ENCODE measurements around the gene XYLT1. TPM values are rescaled to one million over a fixed set of nuclear protein-coding genes. Genes with fewer than 3 reads are reported as not detected.

Gene XYLT1
- total and polyA plus RNA-seq, 2 of the 13 experiments (the other 11 are each of a cell fraction or from before 2014, with no cell fraction given) = not detected

DNA sequence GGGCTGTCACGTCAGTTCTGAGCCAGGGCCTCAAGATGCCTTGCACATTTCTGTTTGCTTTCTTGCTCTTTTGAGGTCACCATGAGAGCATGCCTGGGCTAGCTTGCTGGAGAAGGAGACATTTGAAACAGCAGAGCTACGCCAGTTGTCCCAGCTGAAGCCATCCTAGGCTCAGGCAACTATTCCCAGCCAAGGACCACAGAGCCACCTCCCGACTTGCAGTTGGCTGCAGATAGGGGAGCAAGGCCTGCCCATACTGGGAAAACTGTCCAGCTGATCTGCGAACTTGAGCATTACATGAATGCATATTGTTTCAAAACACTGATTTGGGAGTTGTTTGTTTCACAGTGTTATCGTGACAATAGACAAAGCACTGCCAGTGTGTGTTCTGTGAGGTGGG is 340.8 kb downstream of the XYLT1 start:
- ATAC-seq = no peak
- no TSS peak for BruUV-seq (replicated peaks)

DNA sequence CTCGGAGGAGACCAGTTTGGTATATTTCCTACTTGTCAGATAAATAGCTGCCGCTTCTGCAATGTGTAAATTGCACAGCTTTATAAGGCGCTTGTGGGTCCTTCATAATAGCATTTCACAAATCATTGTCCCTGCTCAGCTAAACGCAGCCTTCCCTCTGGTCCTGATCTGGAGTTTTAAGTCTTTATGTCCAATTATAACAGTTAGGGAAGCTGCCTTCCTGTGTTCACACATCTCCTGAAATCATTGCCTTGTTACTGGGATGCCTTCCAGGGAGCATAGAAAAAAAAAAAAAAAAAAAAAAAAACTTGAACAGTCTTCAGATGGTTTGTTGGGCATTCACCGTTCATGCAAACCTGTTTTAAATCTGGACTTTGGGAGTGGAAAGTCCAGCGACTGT is 342.0 kb downstream of the XYLT1 start:
- CTCF ChIA-PET (ENCODE audit: low intra/inter-chr PET ratio, low total read pairs) = no interaction called here
- Histone ChIP-seq H3K9me3 (ENCODE audit: low read length) (no peaks in the 10 kb centered on the region), H3K9ac (ENCODE audit: insufficient read depth, low read depth, low read length) (no peak overlapping the region), H4K20me1 (ENCODE audit: insufficient read depth, low read length) (no peaks in the 10 kb centered on the region), H3K27me3 (ENCODE audit: control insufficient read depth in 1 of 2, insufficient read depth in 2 of 2, low read length in 2 of 2) (peaks cover 0 to 6% of the 10 kb centered on the region in 2 experiments; a peak in 1 of 5 replicates), H3K27ac (ENCODE audit: extremely low read length, insufficient read depth, low read length) (no peak overlapping the region), H3K4me2 (ENCODE audit: low read depth, low read length) (no peak overlapping the region), H3K79me2 (ENCODE audit: insufficient read depth, low read length) (no peaks in the 10 kb centered on the region), H2AFZ (ENCODE audit: low read length) (no peak overlapping the region), H3K4me3 (replicated peaks in 1 of 3; ENCODE audit: insufficient read depth in 1 of 3, low read depth in 2 of 3, low read length in 3 of 3) (no peak overlapping the region), H3K36me3 (replicated peaks in 1 of 2; ENCODE audit: control insufficient read depth in 1 of 2, insufficient read depth in 2 of 2, low read length in 2 of 2) (no peaks in the 10 kb centered on the region), H3K4me1 (ENCODE audit: insufficient read depth, low read length) (no peaks in the 10 kb centered on the region)
- ATAC-seq (no peak), DNase-seq (ENCODE audit: low spot score) (no peak), FAIRE-seq (no peak)
- no TSS peak for BruUV-seq (replicated peaks)
- TF ChIP-seq, protein P1, sequence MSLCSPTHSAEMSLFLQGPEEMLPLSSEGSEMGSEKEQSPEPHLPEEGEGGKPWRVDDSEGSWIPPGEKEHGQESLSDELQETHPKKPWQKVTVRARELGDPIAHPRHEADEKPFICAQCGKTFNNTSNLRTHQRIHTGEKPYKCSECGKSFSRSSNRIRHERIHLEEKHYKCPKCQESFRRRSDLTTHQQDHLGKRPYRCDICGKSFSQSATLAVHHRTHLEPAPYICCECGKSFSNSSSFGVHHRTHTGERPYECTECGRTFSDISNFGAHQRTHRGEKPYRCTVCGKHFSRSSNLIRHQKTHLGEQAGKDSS (CRISPR knock-in tag; IDR thresholded peaks at IDR 0.05; ENCODE audit: borderline replicate concordance, low read depth) = no peak
- TF ChIP-seq, protein P2, sequence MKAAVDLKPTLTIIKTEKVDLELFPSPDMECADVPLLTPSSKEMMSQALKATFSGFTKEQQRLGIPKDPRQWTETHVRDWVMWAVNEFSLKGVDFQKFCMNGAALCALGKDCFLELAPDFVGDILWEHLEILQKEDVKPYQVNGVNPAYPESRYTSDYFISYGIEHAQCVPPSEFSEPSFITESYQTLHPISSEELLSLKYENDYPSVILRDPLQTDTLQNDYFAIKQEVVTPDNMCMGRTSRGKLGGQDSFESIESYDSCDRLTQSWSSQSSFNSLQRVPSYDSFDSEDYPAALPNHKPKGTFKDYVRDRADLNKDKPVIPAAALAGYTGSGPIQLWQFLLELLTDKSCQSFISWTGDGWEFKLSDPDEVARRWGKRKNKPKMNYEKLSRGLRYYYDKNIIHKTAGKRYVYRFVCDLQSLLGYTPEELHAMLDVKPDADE (CRISPR knock-in tag; IDR thresholded peaks at IDR 0.05) = no peak
- TF ChIP-seq HCFC1 (IDR thresholded peaks at IDR 0.05; ENCODE audit: low read depth, low read length) = no peak
- TF ChIP-seq, protein P3, sequence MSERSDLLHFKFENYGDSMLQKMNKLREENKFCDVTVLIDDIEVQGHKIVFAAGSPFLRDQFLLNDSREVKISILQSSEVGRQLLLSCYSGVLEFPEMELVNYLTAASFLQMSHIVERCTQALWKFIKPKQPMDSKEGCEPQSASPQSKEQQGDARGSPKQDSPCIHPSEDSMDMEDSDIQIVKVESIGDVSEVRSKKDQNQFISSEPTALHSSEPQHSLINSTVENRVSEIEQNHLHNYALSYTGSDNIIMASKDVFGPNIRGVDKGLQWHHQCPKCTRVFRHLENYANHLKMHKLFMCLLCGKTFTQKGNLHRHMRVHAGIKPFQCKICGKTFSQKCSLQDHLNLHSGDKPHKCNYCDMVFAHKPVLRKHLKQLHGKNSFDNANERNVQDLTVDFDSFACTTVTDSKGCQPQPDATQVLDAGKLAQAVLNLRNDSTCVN (CRISPR knock-in tag; IDR thresholded peaks at IDR 0.05; ENCODE audit: borderline replicate concordance) = no peak
- TF ChIP-seq NONO (IDR thresholded peaks at IDR 0.05) = no peak
- TF ChIP-seq NONO (CRISPR knock-in tag; conservative IDR thresholded peaks at IDR 0.05) = no peak
- no peak for TF ChIP-seq ZNF746 (CRISPR knock-in tag; IDR thresholded peaks at IDR 0.05)
- TF ChIP-seq ZNF552 (CRISPR knock-in tag; IDR thresholded peaks at IDR 0.05; ENCODE audit: borderline replicate concordance) = no peak
- TF ChIP-seq GATAD2A (CRISPR knock-in tag; IDR thresholded peaks at IDR 0.05) = no peak
- TF ChIP-seq ZNF816 (CRISPR knock-in tag; IDR thresholded peaks at IDR 0.05; ENCODE audit: borderline replicate concordance) = no peak
- no peak for TF ChIP-seq PAX8 (CRISPR knock-in tag; IDR thresholded peaks at IDR 0.05; ENCODE audit: borderline replicate concordance)
- no peak for TF ChIP-seq MZF1 (CRISPR knock-in tag; IDR thresholded peaks at IDR 0.05; ENCODE audit: borderline replicate concordance)
- POLR2A ChIA-PET = no interaction called here
- in situ Hi-C loops (cut with HindIII; ENCODE audit: extremely low pct_ligation_motif_present, low pct_unique_long_range_greater_than_20kb) = no loop called here
- 7% methylated on average over 6 of the region's 6 CpGs for WGBS (ENCODE audit: low lambda C conversion rate)
- intact Hi-C loops (cut with micrococcal nuclease; ENCODE audit: unreplicated experiment) = no loop called here

More for the DNA sequence above, 340.8 kb downstream of the XYLT1 start:
- TF ChIP-seq PAF1 (CRISPR knock-in tag; IDR thresholded peaks at IDR 0.05) = no peak
- TF ChIP-seq, protein P4, sequence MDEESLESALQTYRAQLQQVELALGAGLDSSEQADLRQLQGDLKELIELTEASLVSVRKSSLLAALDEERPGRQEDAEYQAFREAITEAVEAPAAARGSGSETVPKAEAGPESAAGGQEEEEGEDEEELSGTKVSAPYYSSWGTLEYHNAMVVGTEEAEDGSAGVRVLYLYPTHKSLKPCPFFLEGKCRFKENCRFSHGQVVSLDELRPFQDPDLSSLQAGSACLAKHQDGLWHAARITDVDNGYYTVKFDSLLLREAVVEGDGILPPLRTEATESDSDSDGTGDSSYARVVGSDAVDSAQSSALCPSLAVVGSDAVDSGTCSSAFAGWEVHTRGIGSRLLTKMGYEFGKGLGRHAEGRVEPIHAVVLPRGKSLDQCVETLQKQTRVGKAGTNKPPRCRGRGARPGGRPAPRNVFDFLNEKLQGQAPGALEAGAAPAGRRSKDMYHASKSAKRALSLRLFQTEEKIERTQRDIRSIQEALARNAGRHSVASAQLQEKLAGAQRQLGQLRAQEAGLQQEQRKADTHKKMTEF (CRISPR knock-in tag; IDR thresholded peaks at IDR 0.05) = no peak
- TF ChIP-seq ZNF10 (CRISPR knock-in tag; IDR thresholded peaks at IDR 0.05; ENCODE audit: borderline replicate concordance, low read depth) = no peak
- TF ChIP-seq HNRNPLL (IDR thresholded peaks at IDR 0.05; ENCODE audit: low read depth, low read length, poor library complexity, severe bottlenecking) = no peak
- TF ChIP-seq MBNL3 (CRISPR knock-in tag; conservative IDR thresholded peaks at IDR 0.05) = no peak
- no peak for TF ChIP-seq NR2F1 (CRISPR knock-in tag; IDR thresholded peaks at IDR 0.05)
- Histone ChIP-seq H3K79me2 (ENCODE audit: insufficient read depth, low read length) (no peaks in the 10 kb centered on the region), H3K27ac (ENCODE audit: extremely low read length, insufficient read depth, low read length) (no peak overlapping the region), H3K9me3 (ENCODE audit: low read length) (no peaks in the 10 kb centered on the region), H3K27me3 (ENCODE audit: control insufficient read depth in 1 of 2, insufficient read depth in 2 of 2, low read length in 2 of 2) (peaks cover 0 to 6% of the 10 kb centered on the region in 2 experiments; a peak in 1 of 5 replicates), H3K4me2 (ENCODE audit: low read depth, low read length) (no peak overlapping the region), H3K36me3 (replicated peaks in 1 of 2; ENCODE audit: control insufficient read depth in 1 of 2, insufficient read depth in 2 of 2, low read length in 2 of 2) (no peaks in the 10 kb centered on the region), H3K9ac (ENCODE audit: insufficient read depth, low read depth, low read length) (no peak overlapping the region), H2AFZ (ENCODE audit: low read length) (no peak overlapping the region), H3K4me3 (replicated peaks in 1 of 3; ENCODE audit: insufficient read depth in 1 of 3, low read depth in 2 of 3, low read length in 3 of 3) (no peak overlapping the region), H4K20me1 (ENCODE audit: insufficient read depth, low read length) (no peaks in the 10 kb centered on the region), H3K4me1 (ENCODE audit: insufficient read depth, low read length) (no peaks in the 10 kb centered on the region)
- ChIA-PET POLR2A (no interaction called here), CTCF (ENCODE audit: low intra/inter-chr PET ratio, low total read pairs) (no interaction called here)
- 4% methylated on average over 5 of the region's 5 CpGs for WGBS (ENCODE audit: low lambda C conversion rate)
- in situ Hi-C loops (cut with HindIII; ENCODE audit: extremely low pct_ligation_motif_present, low pct_unique_long_range_greater_than_20kb) = no loop called here
- FAIRE-seq (no peak), DNase-seq (ENCODE audit: low spot score) (no peak)
- intact Hi-C loops (cut with micrococcal nuclease; ENCODE audit: unreplicated experiment) = no loop called here

All from HepG2 (cell line).